AG04450 (cell line): ENCODE measurements around the gene CHST13. TPM values are rescaled to one million over a fixed set of nuclear protein-coding genes. Genes with fewer than 3 reads are reported as not detected.

Source experiments
- CTCF ChIA-PET: fragments of 300-600, 350-600 bp; formaldehyde crosslinking; extraction: SDS; loops from one replicate; lab custom pipeline; 2022; ENCODE audit warnings: antibody characterized with exemption, inconsistent platforms; lab: Charles Lee
- POLR2A ChIA-PET: fragments of 350-600 bp; formaldehyde crosslinking; extraction: SDS; loops from one replicate; lab custom pipeline; 2021; ENCODE audit warnings: antibody characterized with exemption, inconsistent platforms; lab: Yijun Ruan, JAX
- DNase-seq: peaks from one replicate; pipeline ENCODE4 v3.0.0-alpha.2; 2011; ENCODE audit warnings: low read depth, low spot score
- H3K27ac ChIP-seq: one replicate; pipeline ENCODE4 v1.5.1; 2012; ENCODE audit warnings: low read depth, low read length, control low read depth
- H3K27me3 ChIP-seq: one replicate; pipeline ENCODE4 v1.6.0; 2012; ENCODE audit warnings: low read length; ENCODE audit not compliant: control insufficient read depth, insufficient read depth
- H3K4me3 ChIP-seq: 2 replicates; pipeline ENCODE4 v1.5.1; 2011; ENCODE audit warnings: mild to moderate bottlenecking, low read depth, low read length, control low read depth
- H3K9me3 ChIP-seq: 2 replicates; pipeline ENCODE4 v1.5.1; 2012; ENCODE audit warnings: low read length; ENCODE audit not compliant: control insufficient read depth, insufficient read depth
- polyA plus RNA-seq: library from polyadenylated mRNA; depleted of rRNA; stranded (reverse); fragments of >200 nt; gene quantifications from 2 replicates; pipeline ENCODE4 v1.2.3, GENCODE V29; 2011
- TF ChIP-seq, protein P1 (sequence below): IDR thresholded peaks from 2 replicates; pipeline ENCODE4 v1.5.1; 2011; ENCODE audit warnings: low read depth, low read length, control low read depth, inconsistent platforms

The CHST13 gene
- polyA plus RNA-seq, 1 experiment: not detected

DNA sequence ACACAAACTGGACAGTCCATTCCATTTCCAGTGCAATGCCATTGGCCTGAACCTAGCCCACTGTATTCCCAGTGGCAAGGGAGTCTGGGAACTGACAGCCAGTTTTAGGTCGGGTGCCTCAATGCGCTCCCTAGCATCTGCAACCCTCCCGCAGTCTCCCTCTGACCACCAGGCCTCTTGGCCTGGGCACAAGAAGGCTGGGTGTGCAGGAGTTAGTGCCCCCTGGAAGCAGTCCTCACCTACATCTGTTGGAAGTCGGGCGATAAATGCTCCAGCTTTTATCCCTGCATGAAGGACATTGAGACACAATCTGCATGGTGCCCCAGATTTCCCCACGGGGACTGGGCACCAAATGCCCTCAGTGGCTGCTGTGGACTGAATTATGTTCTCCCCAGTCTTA, 22.1 kb downstream of the CHST13 start:
- no peak for DNase-seq
- ChIA-PET CTCF (no interaction called here), POLR2A (no interaction called here)
- Histone ChIP-seq H3K9me3 (peaks cover 14% of the 10 kb centered on the region; the same call in 1 of the 2 replicates), H3K4me3 (no peak overlapping the region), H3K27me3 (peaks cover 40% of the 10 kb centered on the region), H3K27ac (no peak overlapping the region)
- TF ChIP-seq, protein P1, sequence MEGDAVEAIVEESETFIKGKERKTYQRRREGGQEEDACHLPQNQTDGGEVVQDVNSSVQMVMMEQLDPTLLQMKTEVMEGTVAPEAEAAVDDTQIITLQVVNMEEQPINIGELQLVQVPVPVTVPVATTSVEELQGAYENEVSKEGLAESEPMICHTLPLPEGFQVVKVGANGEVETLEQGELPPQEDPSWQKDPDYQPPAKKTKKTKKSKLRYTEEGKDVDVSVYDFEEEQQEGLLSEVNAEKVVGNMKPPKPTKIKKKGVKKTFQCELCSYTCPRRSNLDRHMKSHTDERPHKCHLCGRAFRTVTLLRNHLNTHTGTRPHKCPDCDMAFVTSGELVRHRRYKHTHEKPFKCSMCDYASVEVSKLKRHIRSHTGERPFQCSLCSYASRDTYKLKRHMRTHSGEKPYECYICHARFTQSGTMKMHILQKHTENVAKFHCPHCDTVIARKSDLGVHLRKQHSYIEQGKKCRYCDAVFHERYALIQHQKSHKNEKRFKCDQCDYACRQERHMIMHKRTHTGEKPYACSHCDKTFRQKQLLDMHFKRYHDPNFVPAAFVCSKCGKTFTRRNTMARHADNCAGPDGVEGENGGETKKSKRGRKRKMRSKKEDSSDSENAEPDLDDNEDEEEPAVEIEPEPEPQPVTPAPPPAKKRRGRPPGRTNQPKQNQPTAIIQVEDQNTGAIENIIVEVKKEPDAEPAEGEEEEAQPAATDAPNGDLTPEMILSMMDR: no peak

DNA sequence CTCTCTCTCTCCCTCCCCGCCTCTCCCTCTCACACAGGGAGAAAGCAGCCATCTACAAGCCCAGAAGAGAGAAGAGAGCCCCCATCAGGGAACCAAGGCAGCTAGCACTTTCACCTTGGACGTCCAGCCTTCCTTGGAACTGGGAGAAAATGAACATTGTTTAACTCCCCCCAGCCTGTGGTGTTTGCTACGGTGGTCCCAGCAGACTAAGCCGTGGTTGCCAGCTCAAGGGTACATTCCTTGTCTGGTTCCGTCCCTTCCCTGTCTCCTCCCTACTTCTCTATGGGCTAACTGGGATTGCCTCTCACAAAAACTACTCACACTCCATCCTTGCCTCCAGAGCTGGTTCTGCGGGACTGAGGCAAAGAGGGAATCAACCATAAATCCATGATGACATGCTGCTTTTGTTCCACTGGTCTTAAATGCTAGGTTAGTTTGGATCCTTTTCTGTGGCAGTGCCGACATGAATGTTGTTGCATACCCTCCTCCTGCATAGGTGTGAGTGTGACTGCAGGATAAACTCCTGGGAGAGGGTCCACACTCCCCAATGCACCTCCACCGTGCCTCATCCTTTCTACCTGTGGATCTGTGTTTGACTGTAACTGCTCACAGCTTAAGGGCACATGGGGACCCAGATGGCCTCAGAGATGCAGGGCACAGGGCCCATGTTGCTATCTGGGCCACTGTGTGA, 22.7 kb downstream of the CHST13 start:
- CTCF ChIA-PET: no interaction called here
- peaks cover 10% of the 10 kb centered on the region; the same call in 1 of the 2 replicates for H3K9me3 ChIP-seq
- H3K27ac ChIP-seq: no peak overlapping the region
- no peak overlapping the region for H3K4me3 ChIP-seq
- no peak for DNase-seq
- H3K27me3 ChIP-seq: peaks cover 40% of the 10 kb centered on the region
- POLR2A ChIA-PET: no interaction called here
- TF ChIP-seq, protein P1: no peak

DNA sequence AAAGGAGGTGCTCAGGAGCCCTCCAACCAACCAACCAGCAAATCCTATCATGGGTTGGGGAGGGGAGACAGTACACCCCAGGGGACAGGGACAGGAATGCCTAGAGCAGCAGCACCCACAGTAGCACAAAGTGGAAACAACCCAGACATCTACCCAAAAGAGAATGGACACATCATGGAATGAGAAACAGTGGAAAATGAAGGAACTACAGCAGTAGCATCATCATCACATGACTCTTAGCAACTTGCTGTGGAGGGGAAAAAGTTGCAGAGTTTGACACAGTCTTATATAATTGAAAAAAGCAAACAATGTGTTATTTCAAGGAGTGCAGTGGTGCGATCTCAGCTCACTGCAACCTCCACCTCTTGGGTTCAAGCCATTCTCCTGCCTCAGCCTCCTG, 23.8 kb downstream of the CHST13 start:
- CTCF ChIA-PET: no interaction called here
- Histone ChIP-seq H3K27ac (no peak overlapping the region), H3K27me3 (peaks cover 37% of the 10 kb centered on the region), H3K4me3 (no peak overlapping the region), H3K9me3 (peaks cover 3% of the 10 kb centered on the region; the same call in 1 of the 2 replicates)
- POLR2A ChIA-PET: no interaction called here
- TF ChIP-seq, protein P1: no peak
- no peak for DNase-seq

DNA sequence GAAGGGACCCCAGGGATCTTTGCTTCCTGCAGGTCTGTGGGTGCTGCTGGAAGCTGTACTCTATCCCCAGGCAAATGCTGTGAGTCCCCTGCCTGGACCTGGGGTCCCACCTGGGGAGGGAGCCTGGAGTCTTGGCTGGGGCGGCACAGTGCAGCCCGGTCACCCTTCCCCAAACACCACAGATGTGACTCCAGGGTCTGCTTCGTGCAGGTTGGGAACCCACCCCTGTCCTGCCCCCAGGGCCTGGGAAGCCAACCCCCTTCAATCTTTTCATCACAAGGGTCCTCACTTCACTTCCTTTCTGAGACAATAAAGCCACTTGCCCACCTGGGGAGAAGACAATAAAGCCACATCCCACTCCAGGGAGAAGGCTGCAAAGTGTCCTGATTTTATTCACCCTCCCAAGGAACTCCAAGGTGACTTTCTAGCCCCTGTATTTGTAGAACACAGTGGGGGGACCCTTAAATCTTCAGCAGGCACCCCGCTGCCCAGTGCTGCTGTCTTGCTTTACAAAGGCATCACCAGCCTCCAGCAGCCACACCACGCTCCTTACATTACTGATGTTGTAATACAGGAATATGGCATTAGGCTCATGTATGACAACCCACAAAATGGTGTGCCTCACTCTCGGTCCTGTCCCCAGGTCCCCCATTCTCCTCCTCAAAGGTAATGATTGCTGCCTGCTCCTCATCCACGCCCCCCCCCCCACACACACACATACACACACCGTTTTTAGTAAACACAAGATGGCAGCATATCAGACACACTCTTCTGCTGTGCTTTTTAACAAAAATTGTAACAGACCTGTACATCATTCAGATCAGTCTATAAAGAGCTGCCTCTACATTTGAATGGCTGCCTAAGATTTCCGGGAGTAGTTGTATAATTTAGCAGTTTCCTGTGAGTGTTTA, 24.9 kb downstream of the CHST13 start:
- no peak for DNase-seq
- ChIA-PET POLR2A (no interaction called here), CTCF (interaction anchor here (0.9 kb wide), 1 partner anchor 907 kb away, joined by 3 read pairs; no protein-coding TSS in a partner anchor)
- Histone ChIP-seq H3K4me3 (no peak overlapping the region), H3K9me3 (no peaks in the 10 kb centered on the region), H3K27ac (no peak overlapping the region), H3K27me3 (peaks cover 36% of the 10 kb centered on the region)
- TF ChIP-seq, protein P1: no peak
